GM23248 (cell line): ENCODE measurements around the gene CACNA2D1.

Experiments
- EZH2 ChIP-seq: fragments of 200-600 bp; sonication (generic); IDR thresholded peaks from 2 replicates; pipeline ENCODE4 v1.6.1; 2018; ENCODE audit warnings: antibody characterized with exemption, mild to moderate bottlenecking; ENCODE audit not compliant: insufficient read depth, poor library complexity, severe bottlenecking
- EZH2phosphoT487 ChIP-seq: fragments of 200-600 bp; sonication (generic); IDR thresholded peaks from 2 replicates; pipeline ENCODE4 v1.6.1; 2018; ENCODE audit warnings: antibody characterized with exemption, moderate library complexity, mild to moderate bottlenecking, low read depth; ENCODE audit not compliant: insufficient read depth

DNA sequence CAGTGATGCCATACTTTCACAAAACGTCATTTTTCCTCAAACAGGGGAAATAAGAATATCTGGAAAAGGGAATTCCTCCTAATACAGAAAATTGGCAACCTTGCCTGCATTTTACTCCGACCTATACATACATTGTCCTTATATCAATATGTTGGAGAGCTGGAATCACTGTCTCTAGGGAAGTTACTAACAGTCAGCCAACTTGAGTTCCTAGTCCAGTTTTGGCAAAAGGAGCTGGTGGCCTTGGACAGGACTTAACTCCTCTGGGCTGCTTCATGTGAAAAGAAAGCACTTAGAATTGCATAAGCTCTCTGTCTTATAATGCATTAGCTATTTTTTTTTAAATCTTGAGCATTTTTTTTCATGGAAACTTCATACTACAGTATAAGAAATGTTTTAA is 499.5 kb downstream of the CACNA2D1 start:
- TF ChIP-seq EZH2 (no peak), EZH2phosphoT487 (no peak)
